Cardiac muscle cell (in vitro differentiated cells and primary cell): ENCODE results near the gene AMH. TPM values are rescaled to one million over a fixed set of nuclear protein-coding genes. Genes with fewer than 3 reads are reported as not detected.

ENCODE experiments used
- DNase-seq, 2 donors: peaks; one replicate each; pipeline versions ENCODE4 v3.0.0 to v3.0.0-alpha.2; 2010 to 2017; ENCODE audit warnings: low read depth in 1 of 2, low spot score in 1 of 2
- H3K27ac ChIP-seq: fragments of 200-600 bp; sonication (generic); 2 replicates; pipeline ENCODE4 v1.5.1; 2016
- H3K27me3 ChIP-seq: fragments of 200-600 bp; sonication (generic); 2 replicates; pipeline ENCODE4 v1.6.0; 2016; ENCODE audit warnings: control low read depth
- H3K36me3 ChIP-seq: fragments of 200-600 bp; sonication (generic); 2 replicates; pipeline ENCODE4 v1.5.1; 2016; ENCODE audit warnings: control low read depth
- H3K4me1 ChIP-seq: fragments of 200-600 bp; sonication (generic); 2 replicates; pipeline ENCODE4 v1.8.1; 2017; ENCODE audit warnings: low read depth, mild to moderate bottlenecking, mixed run types
- H3K4me3 ChIP-seq: fragments of 200-600 bp; sonication (generic); 2 replicates; pipeline ENCODE4 v1.5.1; 2016; ENCODE audit warnings: mild to moderate bottlenecking
- H3K9me3 ChIP-seq: fragments of 200-600 bp; sonication (generic); 2 replicates; pipeline ENCODE4 v1.5.1; 2017; ENCODE audit warnings: low read depth, mild to moderate bottlenecking, control low read depth
- polyA plus RNA-seq: library from polyadenylated mRNA; unstranded; fragments of >200 nt; fragmentation: Nextera tagmentation; extraction: Ambion mirVana; gene quantifications from 2 replicates; pipeline ENCODE4 v1.2.1, GENCODE V29; 2016
- total RNA-seq: library from RNA; depleted of rRNA; stranded (reverse); fragments of >200 nt; gene quantifications from 2 replicates; pipeline ENCODE4 v1.2.3, GENCODE V29; 2016
- TF ChIP-seq, protein P1 (sequence below): IDR thresholded peaks from 2 replicates; pipeline ENCODE4 v1.5.1; 2012; ENCODE audit warnings: low read depth, mild to moderate bottlenecking, low read length

The AMH gene
- total and polyA plus RNA-seq, 2 experiments from 2014 or later = 24.1 to 71.4 TPM

DNA sequence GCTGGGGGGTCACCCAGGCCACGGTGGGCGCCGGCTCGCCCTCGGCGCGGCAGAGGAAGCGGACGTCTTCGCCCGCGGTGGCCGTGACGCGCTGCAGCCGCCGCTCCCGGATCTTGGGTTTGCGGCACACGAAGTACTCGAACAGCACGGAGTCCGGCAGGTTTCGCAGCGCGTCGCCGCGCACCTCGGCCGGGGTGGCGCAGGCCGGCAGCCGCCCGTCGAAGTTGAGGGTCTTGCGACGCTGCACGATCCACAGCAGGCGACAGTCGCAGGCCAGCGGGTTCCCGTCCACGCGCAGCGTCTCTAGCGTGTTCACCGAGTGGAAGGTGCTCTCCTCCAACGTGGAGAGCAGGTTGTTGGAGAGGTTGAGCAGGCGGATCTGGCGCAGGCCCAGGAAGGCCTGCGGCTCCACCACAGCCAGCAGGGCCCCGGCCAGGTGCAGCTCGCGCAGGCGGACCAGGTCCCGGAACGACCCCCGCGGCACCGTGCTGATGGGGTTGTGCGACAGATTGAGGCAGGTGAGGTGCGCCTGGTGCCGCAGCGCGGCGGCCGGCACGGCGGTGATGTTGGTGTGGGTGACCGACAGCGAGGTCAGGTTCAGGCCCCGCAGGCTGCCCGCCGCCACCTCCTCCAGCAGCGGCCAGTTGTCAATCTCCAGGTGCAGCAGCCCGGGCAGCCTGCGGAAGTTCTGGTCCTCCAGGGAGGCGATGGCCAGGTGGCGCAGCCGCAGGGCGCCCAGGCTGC, 41.5 kb downstream of the AMH start:
- Histone ChIP-seq H3K36me3 (no peaks in the 10 kb centered on the region), H3K27me3 (peaks cover 93% of the 10 kb centered on the region), H3K4me3 (peak overlapping the region; percentile 14), H3K9me3 (no peaks in the 10 kb centered on the region), H3K27ac (no peak overlapping the region), H3K4me1 (peaks cover 4% of the 10 kb centered on the region)
- DNase-seq = no peak
- TF ChIP-seq, protein P1, sequence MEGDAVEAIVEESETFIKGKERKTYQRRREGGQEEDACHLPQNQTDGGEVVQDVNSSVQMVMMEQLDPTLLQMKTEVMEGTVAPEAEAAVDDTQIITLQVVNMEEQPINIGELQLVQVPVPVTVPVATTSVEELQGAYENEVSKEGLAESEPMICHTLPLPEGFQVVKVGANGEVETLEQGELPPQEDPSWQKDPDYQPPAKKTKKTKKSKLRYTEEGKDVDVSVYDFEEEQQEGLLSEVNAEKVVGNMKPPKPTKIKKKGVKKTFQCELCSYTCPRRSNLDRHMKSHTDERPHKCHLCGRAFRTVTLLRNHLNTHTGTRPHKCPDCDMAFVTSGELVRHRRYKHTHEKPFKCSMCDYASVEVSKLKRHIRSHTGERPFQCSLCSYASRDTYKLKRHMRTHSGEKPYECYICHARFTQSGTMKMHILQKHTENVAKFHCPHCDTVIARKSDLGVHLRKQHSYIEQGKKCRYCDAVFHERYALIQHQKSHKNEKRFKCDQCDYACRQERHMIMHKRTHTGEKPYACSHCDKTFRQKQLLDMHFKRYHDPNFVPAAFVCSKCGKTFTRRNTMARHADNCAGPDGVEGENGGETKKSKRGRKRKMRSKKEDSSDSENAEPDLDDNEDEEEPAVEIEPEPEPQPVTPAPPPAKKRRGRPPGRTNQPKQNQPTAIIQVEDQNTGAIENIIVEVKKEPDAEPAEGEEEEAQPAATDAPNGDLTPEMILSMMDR = no peak

DNA sequence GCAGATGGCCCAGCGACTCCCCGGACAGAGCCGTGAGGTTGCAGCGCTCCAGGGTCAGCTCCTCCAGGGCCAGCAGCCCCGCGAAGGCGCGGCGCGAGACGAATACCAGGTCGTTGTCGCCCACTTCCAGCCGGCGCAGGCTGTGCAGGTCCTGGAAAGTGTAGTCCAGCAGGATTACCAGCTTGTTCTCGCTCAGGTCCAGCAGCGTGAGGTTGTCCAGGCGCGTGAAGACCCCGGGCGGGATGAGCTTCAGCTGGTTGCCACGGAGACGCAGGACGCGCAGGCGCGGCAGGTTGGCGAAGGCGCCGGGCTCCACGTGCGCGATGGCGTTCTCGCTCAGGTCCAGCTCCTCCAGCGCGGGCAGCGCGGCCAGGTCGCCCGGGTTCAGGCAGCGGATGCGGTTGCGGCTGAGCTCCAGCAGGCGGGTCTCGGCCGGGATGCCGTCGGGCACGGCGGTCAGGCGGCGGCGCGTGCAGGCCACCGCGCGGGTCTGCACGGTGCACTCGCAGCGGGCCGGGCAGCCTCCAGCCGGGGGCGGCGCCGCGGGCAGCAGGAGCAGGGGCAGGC, 42.1 kb downstream of the AMH start:
- Histone ChIP-seq H3K4me1 (peaks cover 4% of the 10 kb centered on the region), H3K4me3 (peak overlapping the region; percentile 14), H3K27me3 (peaks cover 90% of the 10 kb centered on the region), H3K27ac (no peak overlapping the region), H3K9me3 (no peaks in the 10 kb centered on the region), H3K36me3 (no peaks in the 10 kb centered on the region)
- TF ChIP-seq, protein P1 = no peak
- peak in 1 of 2 donors; percentile 77 for DNase-seq

DNA sequence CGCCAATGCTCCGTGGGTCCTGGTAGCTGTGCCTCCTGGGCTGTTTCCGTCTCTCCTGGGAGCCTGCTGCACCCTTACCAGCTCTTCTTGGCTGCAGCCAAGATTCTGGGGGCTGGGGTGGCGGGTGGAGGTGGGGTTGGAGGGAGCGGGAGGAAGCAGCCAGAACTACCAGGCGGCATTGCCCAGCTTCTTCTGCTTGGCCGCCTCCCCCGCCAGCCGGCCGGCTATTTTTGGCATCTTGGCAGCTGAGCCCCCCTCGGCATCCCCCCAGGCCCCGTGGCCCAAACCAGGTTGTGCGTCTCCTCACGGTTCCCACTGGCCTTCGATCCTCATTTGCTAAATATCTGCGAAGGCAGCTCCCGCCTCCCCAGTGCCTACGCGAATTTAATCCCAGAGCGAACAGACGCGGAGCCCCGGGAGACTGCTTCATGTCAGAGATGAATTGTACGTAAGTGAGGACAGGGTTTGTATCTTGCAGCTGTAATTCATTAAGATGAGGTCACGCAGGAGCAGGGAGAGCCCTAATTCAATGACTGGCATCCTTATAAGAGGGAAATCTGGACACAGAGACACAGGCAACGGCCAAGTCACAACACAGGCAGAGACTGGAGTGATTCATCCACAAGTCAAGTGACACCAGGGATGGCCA, 45.7 kb downstream of the AMH start:
- H3K27me3 ChIP-seq = peaks cover 55% of the 10 kb centered on the region
- TF ChIP-seq, protein P1 = no peak
- peak in 1 of 2 donors; percentile 81 for DNase-seq
- H3K9me3 ChIP-seq = no peaks in the 10 kb centered on the region
- H3K4me3 ChIP-seq = no peak overlapping the region
- peaks cover 4% of the 10 kb centered on the region for H3K4me1 ChIP-seq
- H3K27ac ChIP-seq = no peak overlapping the region
- no peaks in the 10 kb centered on the region for H3K36me3 ChIP-seq

DNA sequence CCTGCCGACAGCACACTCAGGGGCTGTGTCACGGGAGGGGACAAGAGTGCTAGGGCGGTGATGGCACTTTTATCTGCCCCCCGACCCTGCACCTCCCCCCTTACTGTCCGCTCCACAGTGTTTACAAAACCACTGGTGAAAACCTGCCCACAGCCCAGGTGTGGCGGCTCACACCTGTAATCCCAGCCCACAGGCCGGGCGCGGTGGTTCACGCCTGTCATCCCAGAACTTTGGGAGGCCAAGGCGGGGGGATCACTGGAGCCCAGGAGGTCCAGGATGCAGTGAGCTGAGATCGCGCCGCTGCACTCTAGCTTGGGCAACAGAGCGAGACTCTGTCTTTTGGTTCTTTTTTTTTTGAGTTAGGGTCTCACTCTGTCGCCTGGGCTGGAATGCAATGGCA, 47.0 kb downstream of the AMH start:
- no peaks in the 10 kb centered on the region for H3K9me3 ChIP-seq
- H3K27ac ChIP-seq = no peak overlapping the region
- TF ChIP-seq, protein P1 = no peak
- H3K4me1 ChIP-seq = no peaks in the 10 kb centered on the region
- DNase-seq = no peak
- no peaks in the 10 kb centered on the region for H3K36me3 ChIP-seq
- no peak overlapping the region for H3K4me3 ChIP-seq
- peaks cover 42% of the 10 kb centered on the region for H3K27me3 ChIP-seq

DNA sequence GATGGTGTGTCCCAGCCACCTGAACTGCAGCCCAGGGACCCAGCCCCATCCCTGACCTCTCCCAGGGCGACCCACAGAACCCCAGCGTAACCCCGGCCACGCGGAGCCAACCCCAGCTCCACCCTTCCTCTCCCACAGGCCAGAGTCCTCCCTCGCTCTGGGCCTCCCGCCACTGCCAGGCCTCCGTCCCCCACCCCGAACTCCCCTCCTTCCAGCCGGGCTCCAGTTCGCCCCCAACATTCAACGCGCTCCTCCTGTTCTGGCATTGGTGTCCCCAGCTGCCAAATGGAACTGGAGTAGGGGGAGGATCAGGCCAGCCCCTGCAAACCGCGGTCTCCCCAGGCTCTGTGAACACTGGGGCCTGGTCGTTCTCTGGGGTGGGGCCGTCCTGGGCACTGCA, 51.4 kb downstream of the AMH start:
- peaks cover 8% of the 10 kb centered on the region for H3K27me3 ChIP-seq
- H3K9me3 ChIP-seq = no peaks in the 10 kb centered on the region
- no peak overlapping the region for H3K27ac ChIP-seq
- no peak overlapping the region for H3K4me3 ChIP-seq
- DNase-seq = no peak
- H3K36me3 ChIP-seq = no peaks in the 10 kb centered on the region
- TF ChIP-seq, protein P1 = no peak
- H3K4me1 ChIP-seq = no peaks in the 10 kb centered on the region

Other genes starting within 250 kb of the AMH start
- gene BTBD2, start 233.6 kb upstream of the AMH start, total RNA-seq = 133 and 155 TPM in 2 replicates
- gene BTBD2, start 233.6 kb upstream of the AMH start, polyA plus RNA-seq = 126 and 149 TPM in 2 replicates
- gene MKNK2, start 198.1 kb upstream of the AMH start, total RNA-seq = 72.5 and 76.6 TPM in 2 replicates
- 72.8 and 87.2 TPM in 2 replicates for gene MKNK2, start 198.1 kb upstream of the AMH start, polyA plus RNA-seq
- 15.1 and 17.4 TPM in 2 replicates for gene MOB3A, start 153.0 kb upstream of the AMH start, total RNA-seq
- gene MOB3A, start 153.0 kb upstream of the AMH start, polyA plus RNA-seq = 21.6 and 22.0 TPM in 2 replicates
- gene IZUMO4, start 152.4 kb upstream of the AMH start, total RNA-seq = 10.5 and 11.6 TPM in 2 replicates
- 2.6 and 4.9 TPM in 2 replicates for gene IZUMO4, start 152.4 kb upstream of the AMH start, polyA plus RNA-seq
- gene AP3D1, start 97.8 kb upstream of the AMH start, total RNA-seq = 118 and 125 TPM in 2 replicates
- gene AP3D1, start 97.8 kb upstream of the AMH start, polyA plus RNA-seq = 112 and 115 TPM in 2 replicates
- 25.3 and 53.8 TPM in 2 replicates for gene DOT1L, start 85.4 kb upstream of the AMH start, total RNA-seq
- 15.6 and 19.1 TPM in 2 replicates for gene DOT1L, start 85.4 kb upstream of the AMH start, polyA plus RNA-seq
- gene PLEKHJ1, start 13.0 kb upstream of the AMH start, total RNA-seq = 255 and 361 TPM in 2 replicates
- 297 and 342 TPM in 2 replicates for gene PLEKHJ1, start 13.0 kb upstream of the AMH start, polyA plus RNA-seq
- gene SF3A2, start 12.5 kb upstream of the AMH start, total RNA-seq = 60.6 and 66.9 TPM in 2 replicates
- gene SF3A2, start 12.5 kb upstream of the AMH start, polyA plus RNA-seq = 110 and 111 TPM in 2 replicates
- gene JSRP1, start 7.1 kb downstream of the AMH start, total RNA-seq = 1.9 and 5.4 TPM in 2 replicates
- gene JSRP1, start 7.1 kb downstream of the AMH start, polyA plus RNA-seq = 0.79 and 4.2 TPM in 2 replicates
- gene PEAK3, start 32.9 kb downstream of the AMH start, total RNA-seq = 0.48 TPM in 1 of 2 replicates, not detected in the other
- 0.06 and 0.51 TPM in 2 replicates for gene PEAK3, start 32.9 kb downstream of the AMH start, polyA plus RNA-seq
- gene LINGO3, start 58.8 kb downstream of the AMH start, total RNA-seq = 2.1 and 3.1 TPM in 2 replicates
- 0.23 and 1.4 TPM in 2 replicates for gene LINGO3, start 58.8 kb downstream of the AMH start, polyA plus RNA-seq
- gene LSM7, start 79.3 kb downstream of the AMH start, total RNA-seq = 231 and 424 TPM in 2 replicates
- gene LSM7, start 79.3 kb downstream of the AMH start, polyA plus RNA-seq = 157 and 176 TPM in 2 replicates
- gene SPPL2B, start 79.4 kb downstream of the AMH start, total RNA-seq = 95.3 and 132 TPM in 2 replicates
- gene SPPL2B, start 79.4 kb downstream of the AMH start, polyA plus RNA-seq = 90.4 and 90.9 TPM in 2 replicates
- not detected in 2 replicates for gene TMPRSS9, start 110.9 kb downstream of the AMH start, total RNA-seq
- gene TMPRSS9, start 110.9 kb downstream of the AMH start, polyA plus RNA-seq = not detected in 2 replicates
- gene TIMM13, start 178.3 kb downstream of the AMH start, total RNA-seq = 76.7 and 93.0 TPM in 2 replicates
- 287 and 292 TPM in 2 replicates for gene TIMM13, start 178.3 kb downstream of the AMH start, polyA plus RNA-seq
- gene LMNB2, start 207.6 kb downstream of the AMH start, total RNA-seq = 78.6 and 127 TPM in 2 replicates
- 42.5 and 66.9 TPM in 2 replicates for gene LMNB2, start 207.6 kb downstream of the AMH start, polyA plus RNA-seq
- 44.8 and 75.2 TPM in 2 replicates for gene GADD45B, start 226.8 kb downstream of the AMH start, total RNA-seq
- 30.5 and 66.4 TPM in 2 replicates for gene GADD45B, start 226.8 kb downstream of the AMH start, polyA plus RNA-seq